Activated B cell treated with CpG ODN at 0.5 μM for 24 hours (primary cell): ENCODE results near the gene AMMECR1. TPM values are rescaled to one million over a fixed set of nuclear protein-coding genes. Genes with fewer than 3 reads are reported as not detected.

ENCODE experiments used
- ATAC-seq: fragments of 200-7000 bp; cut with Tn5 transposase; one replicate; pipeline ENCODE4 v1.10.0; 2021; ENCODE audit warnings: low read depth, mild to moderate bottlenecking, moderate library complexity
- CTCF ChIA-PET: fragments of 350-600 bp; sonication (Branson Sonifier 250); formaldehyde crosslinking; loops from one replicate; lab custom pipeline; 2021; ENCODE audit warnings: antibody characterized with exemption; lab: Charles Lee
- POLR2A ChIA-PET: fragments of 350-600 bp; sonication (Branson Sonifier 250); formaldehyde crosslinking; loops from one replicate; lab custom pipeline; 2021; ENCODE audit warnings: antibody characterized with exemption; lab: Charles Lee
- DNase-seq: peaks from one replicate; pipeline ENCODE4 v3.0.0; 2022
- H3K27ac Mint-ChIP-seq: one replicate; pipeline ENCODE4 v1.8.0; 2020; ENCODE audit warnings: mixed read lengths
- H3K27me3 Mint-ChIP-seq: one replicate; pipeline ENCODE4 v1.8.0; 2021; ENCODE audit warnings: mixed read lengths
- H3K36me3 Mint-ChIP-seq: one replicate; pipeline ENCODE4 v1.8.0; 2021; ENCODE audit warnings: low read depth, mixed read lengths
- H3K4me1 Mint-ChIP-seq: one replicate; pipeline ENCODE4 v1.8.0; 2021; ENCODE audit warnings: mixed read lengths
- H3K4me3 Mint-ChIP-seq: one replicate; pipeline ENCODE4 v1.8.0; 2020; ENCODE audit warnings: mild to moderate bottlenecking, mixed read lengths
- H3K9me3 Mint-ChIP-seq: one replicate; pipeline ENCODE4 v1.8.0; 2020; ENCODE audit warnings: mixed read lengths
- CTCF ChIP-seq: fragments of 200-600 bp; IDR thresholded peaks from one replicate; pipeline ENCODE4 v1.8.0; 2022; ENCODE audit warnings: antibody characterized with exemption, mild to moderate bottlenecking
- intact Hi-C: fragments of 100-400 bp; cut with micrococcal nuclease; formaldehyde crosslinking; loops from one replicate; pipeline ENCODE4 v1.15.1; 2024
- total RNA-seq: library from RNA; stranded (reverse); gene quantifications from 2 replicates; pipeline ENCODE4 v1.2.3, GENCODE V29; 2022

Gene AMMECR1
- total RNA-seq, 1 donor from 2014 or later, result 10.8 TPM

GRCh38 chrX:110304371-110304770 is 13.5 kb downstream of the AMMECR1 start:
- TF ChIP-seq CTCF, result no peak
- Mint-ChIP-seq H3K27me3 (no peaks in the 10 kb centered on the region), H3K9me3 (no peaks in the 10 kb centered on the region), H3K27ac (no peak overlapping the region), H3K4me1 (peaks cover 6% of the 10 kb centered on the region), H3K36me3 (peaks cover 1% of the 10 kb centered on the region), H3K4me3 (no peak overlapping the region)
- ChIA-PET POLR2A (no interaction called here), CTCF (no interaction called here)
- intact Hi-C loops, result no loop called here
- ATAC-seq (no peak), DNase-seq (no peak)

DNA sequence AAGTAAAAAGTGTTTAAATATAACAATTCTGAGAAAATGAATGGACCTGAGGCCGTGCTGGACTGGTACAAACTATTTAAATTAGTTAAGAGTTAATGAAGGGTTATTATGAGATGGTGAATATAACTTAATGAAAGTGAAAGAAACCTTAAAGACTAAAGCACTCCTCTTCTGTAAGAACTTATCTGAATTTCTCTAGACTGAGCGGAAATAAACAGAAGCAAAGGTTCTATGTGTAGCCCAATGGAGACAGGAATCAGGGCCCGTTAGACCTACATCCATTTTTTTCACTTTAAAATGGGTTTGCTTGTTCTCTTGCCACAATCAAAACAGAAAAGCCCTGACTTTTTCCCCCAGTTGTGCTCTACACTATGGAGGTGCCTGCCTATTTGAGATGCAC is 14.9 kb downstream of the AMMECR1 start:
- peaks cover 4% of the 10 kb centered on the region for H3K4me1 Mint-ChIP-seq
- no peak for DNase-seq

DNA sequence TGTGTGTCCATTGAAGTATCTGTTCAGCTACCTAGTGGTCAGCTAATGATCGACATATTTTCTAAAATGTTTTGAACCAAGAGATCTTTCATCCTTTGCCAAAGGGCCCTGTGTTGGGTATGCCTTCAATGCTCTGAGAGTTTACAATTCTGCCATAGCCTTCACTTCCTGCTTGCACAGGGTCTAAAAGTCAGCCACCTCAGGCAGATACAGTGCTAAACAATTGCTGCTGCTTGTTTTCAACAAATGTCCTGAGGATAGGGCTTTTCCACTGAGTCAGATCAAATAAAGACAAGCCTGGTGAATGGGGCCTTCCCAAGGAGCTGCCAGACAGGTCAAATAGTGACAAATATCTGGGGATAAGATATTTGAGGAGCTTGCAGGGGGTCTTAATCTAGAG is 16.7 kb downstream of the AMMECR1 start:
- Mint-ChIP-seq H3K4me3 (no peak overlapping the region), H3K9me3 (peaks cover 2% of the 10 kb centered on the region), H3K27me3 (no peaks in the 10 kb centered on the region), H3K36me3 (peaks cover 2% of the 10 kb centered on the region), H3K4me1 (peaks cover 4% of the 10 kb centered on the region), H3K27ac (no peak overlapping the region)
- CTCF ChIA-PET, result no interaction called here
- intact Hi-C loops, result no loop called here
- DNase-seq (no peak), ATAC-seq (no peak)
- no peak for TF ChIP-seq CTCF
- POLR2A ChIA-PET, result no interaction called here

More for the DNA sequence above, 14.9 kb downstream of the AMMECR1 start:
- no peaks in the 10 kb centered on the region for H3K27me3 Mint-ChIP-seq
- H3K9me3 Mint-ChIP-seq, result no peaks in the 10 kb centered on the region
- no peak overlapping the region for H3K4me3 Mint-ChIP-seq
- POLR2A ChIA-PET, result no interaction called here
- H3K36me3 Mint-ChIP-seq, result no peaks in the 10 kb centered on the region
- no peak overlapping the region for H3K27ac Mint-ChIP-seq
- no peak for ATAC-seq
- CTCF ChIA-PET, result no interaction called here
- intact Hi-C loops, result no loop called here
- TF ChIP-seq CTCF, result no peak

- H3K4me3 Mint-ChIP-seq, result no peak overlapping the region
- ATAC-seq, result no peak
- DNase-seq, result no peak
- no peaks in the 10 kb centered on the region for H3K4me1 Mint-ChIP-seq
- ChIA-PET POLR2A (no interaction called here), CTCF (no interaction called here)
- no peak for TF ChIP-seq CTCF
- H3K27ac Mint-ChIP-seq, result no peak overlapping the region
- H3K27me3 Mint-ChIP-seq, result no peaks in the 10 kb centered on the region
- peaks cover 2% of the 10 kb centered on the region for H3K9me3 Mint-ChIP-seq
- intact Hi-C loops, result no loop called here
- peaks cover 2% of the 10 kb centered on the region for H3K36me3 Mint-ChIP-seq
These were observed 23.8 kb downstream of the AMMECR1 start for GRCh38 chrX:110294087-110294486.

DNA sequence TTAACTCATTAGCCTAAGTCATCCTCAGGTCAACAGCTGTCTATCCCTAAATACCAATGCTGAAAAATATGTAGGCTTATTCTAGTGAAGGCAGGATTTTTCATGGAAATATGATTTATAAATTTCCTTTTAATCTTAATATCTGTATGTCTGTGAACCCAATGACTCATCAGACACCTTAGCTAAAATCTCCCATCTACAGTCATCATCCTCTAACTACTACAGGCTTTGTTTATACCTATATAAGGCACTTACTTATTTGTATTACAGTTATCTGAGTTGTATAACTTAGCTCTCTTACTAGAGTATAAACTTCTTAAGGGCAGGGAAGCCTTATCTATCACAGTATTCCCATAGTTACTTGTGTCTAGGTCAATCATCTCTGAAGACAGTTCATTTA is 24.2 kb downstream of the AMMECR1 start:
- Mint-ChIP-seq H3K36me3 (peaks cover 2% of the 10 kb centered on the region), H3K9me3 (peaks cover 2% of the 10 kb centered on the region), H3K4me1 (no peaks in the 10 kb centered on the region), H3K27me3 (no peaks in the 10 kb centered on the region), H3K27ac (no peak overlapping the region), H3K4me3 (no peak overlapping the region)
- TF ChIP-seq CTCF, result no peak
- POLR2A ChIA-PET, result no interaction called here
- CTCF ChIA-PET, result no interaction called here
- ATAC-seq, result no peak
- intact Hi-C loops, result no loop called here
- DNase-seq, result no peak
